K562 (cell line): ENCODE measurements around the gene CD151. TPM values are rescaled to one million over a fixed set of nuclear protein-coding genes. Genes with fewer than 3 reads are reported as not detected.

Source experiments
- ATAC-seq: fragments of 200-7000 bp; cut with Tn5 transposase; 3 replicates; pipeline ENCODE4 v1.9.1; 2020; ENCODE audit warnings: moderate library complexity
- BruUV-seq: library from RNA; stranded (reverse); fragments of 400-500 nt; replicated peaks from 2 replicates; lab custom pipeline; 2021; lab: Mats Ljungman, UMichigan
- CTCF ChIA-PET: fragments of 300-600 bp; formaldehyde crosslinking; extraction: SDS; loops from one replicate; lab custom pipeline; 2021; ENCODE audit warnings: low intra/inter-chr PET ratio; lab: Yijun Ruan, JAX
- POLR2A ChIA-PET: fragments of 300-600, 350-650 bp; sonication (Branson Sonifier 250); formaldehyde crosslinking; extraction: SDS; loops from one replicate; lab custom pipeline; 2021; ENCODE audit warnings: antibody characterized with exemption, inconsistent platforms; lab: Yijun Ruan, JAX
- DNase-seq, 4 experiments: peaks; one replicate each; pipeline versions ENCODE4 v3.0.0 to v3.0.0-alpha.2; 2011 to 2018; ENCODE audit warnings: low spot score in 3 of 4, mixed read lengths in 3 of 4; ENCODE audit errors: extremely low read depth in 1 of 4
- FAIRE-seq: peaks from 2 replicates; lab custom pipeline; 2011; peaks lifted over from hg19 to GRCh38; lab: Jason Lieb, UNC
- H2AFZ ChIP-seq: 2 replicates; pipeline ENCODE4 v1.6.0; 2011; ENCODE audit warnings: low read depth, low read length, control low read depth, inconsistent platforms
- H3K27ac ChIP-seq: fragments of 200-600 bp; 3 replicates; pipeline ENCODE4 v1.8.0; 2011; ENCODE audit warnings: low read depth, mild to moderate bottlenecking, control low read depth, inconsistent platforms, low read length, moderate library complexity, mixed read lengths; ENCODE audit errors: extremely low read depth
- H3K27me3 ChIP-seq, 2 experiments: fragments of 300-600 bp in 1 of 2; 2 replicates in 1 of 2; 3 replicates in 1 of 2; pipeline versions ENCODE4 v1.6.0 to v1.8.0; 2011; ENCODE audit warnings: inconsistent platforms in 2 of 2, low read length in 2 of 2, mild to moderate bottlenecking in 1 of 2, mixed read lengths in 1 of 2, moderate library complexity in 1 of 2; ENCODE audit not compliant: control insufficient read depth in 2 of 2, insufficient read depth in 2 of 2
- H3K36me3 ChIP-seq: fragments of 300-600 bp; 3 replicates; pipeline ENCODE4 v1.8.0; 2011; ENCODE audit warnings: mild to moderate bottlenecking, low read length, inconsistent platforms; ENCODE audit not compliant: control insufficient read depth, insufficient read depth
- H3K4me1 ChIP-seq, 2 experiments: fragments of 200-600 bp in 1 of 2; replicated peaks in 1 of 2; 2 replicates in 1 of 2; 3 replicates in 1 of 2; pipeline versions ENCODE4 v1.5.1 to v1.8.0; 2011; ENCODE audit warnings: inconsistent platforms in 2 of 2, low read length in 2 of 2, mild to moderate bottlenecking in 1 of 2, mixed read lengths in 1 of 2, moderate library complexity in 1 of 2; ENCODE audit not compliant: control insufficient read depth in 2 of 2, insufficient read depth in 2 of 2
- H3K4me2 ChIP-seq: 2 replicates; pipeline ENCODE4 v1.6.1; 2011; ENCODE audit warnings: low read length, control low read depth, inconsistent platforms, mixed read lengths; ENCODE audit not compliant: insufficient read depth
- H3K4me3 ChIP-seq: fragments of 200-600 bp; sonication (generic), shearing (Covaris generic); 2 replicates; pipeline ENCODE4 v1.5.1; 2016; ENCODE audit warnings: control low read depth, inconsistent platforms
- H3K79me2 ChIP-seq: fragments of 200-600 bp; 3 replicates; pipeline ENCODE4 v1.8.0; 2011; ENCODE audit warnings: low read length, inconsistent platforms; ENCODE audit not compliant: control insufficient read depth, insufficient read depth
- H3K9ac ChIP-seq, 2 experiments: 2 replicates each; pipeline versions ENCODE4 v1.6.0 to v1.6.1; 2011; ENCODE audit warnings: low read depth in 2 of 2, low read length in 2 of 2, control low read depth in 1 of 2, inconsistent platforms in 1 of 2, mild to moderate bottlenecking in 1 of 2, mixed read lengths in 1 of 2; ENCODE audit not compliant: insufficient read depth in 1 of 2
- H3K9me1 ChIP-seq: one replicate; pipeline ENCODE4 v1.6.0; 2011; ENCODE audit warnings: inconsistent platforms, mild to moderate bottlenecking, low read length, moderate library complexity; ENCODE audit not compliant: control insufficient read depth, insufficient read depth
- H3K9me3 ChIP-seq: replicated peaks from 2 replicates; pipeline ENCODE4 v1.5.1; 2011; ENCODE audit warnings: low read depth, low read length, inconsistent platforms; ENCODE audit not compliant: control insufficient read depth, insufficient read depth
- H4K20me1 ChIP-seq: replicated peaks from 2 replicates; pipeline ENCODE4 v1.6.1; 2011; ENCODE audit warnings: low read length, inconsistent platforms, mixed read lengths; ENCODE audit not compliant: control insufficient read depth, insufficient read depth
- ESRRA ChIP-seq: fragments of 450-650 bp; IDR thresholded peaks from 2 replicates; pipeline ENCODE4 v1.6.1; 2014; ENCODE audit warnings: low read depth, mild to moderate bottlenecking, moderate library complexity, borderline replicate concordance
- FOXM1 ChIP-seq, 2 experiments: fragments of 450-650 bp in 1 of 2; sonication (generic) in 1 of 2; formaldehyde crosslinking in 1 of 2; IDR thresholded peaks; 2 replicates each; pipeline versions ENCODE4 v1.6.1 to v1.9.0; 2017 to 2022; ENCODE audit warnings: low read depth in 2 of 2, mild to moderate bottlenecking in 2 of 2, missing genetic modification reagents in 1 of 2, moderate library complexity in 1 of 2
- HMGN3 ChIP-seq: IDR thresholded peaks from 2 replicates; pipeline ENCODE4 v1.6.1; 2011; ENCODE audit warnings: borderline replicate concordance, low read depth, mild to moderate bottlenecking, mixed read lengths, low read length; ENCODE audit not compliant: insufficient read length; ENCODE audit errors: extremely low read depth
- IRF2 ChIP-seq: sonication (generic); formaldehyde crosslinking; IDR thresholded peaks from 2 replicates; pipeline ENCODE4 v1.8.1; 2022; ENCODE audit warnings: mild to moderate bottlenecking, missing genetic modification reagents
- MIER1 ChIP-seq: fragments of 450-650 bp; IDR thresholded peaks from 2 replicates; pipeline ENCODE4 v1.6.1; 2016; ENCODE audit warnings: antibody characterized with exemption, mild to moderate bottlenecking, low read depth
- PHB ChIP-seq: fragments of 250-450 bp; sonication (Bioruptor Pico); IDR thresholded peaks from 2 replicates; pipeline ENCODE4 v1.5.0; 2021
- POLR2G ChIP-seq: fragments of 200-400 bp; formaldehyde crosslinking; IDR thresholded peaks from 2 replicates; pipeline ENCODE4 v1.6.1; 2017; ENCODE audit warnings: low read depth, mild to moderate bottlenecking, antibody characterized with exemption, low read length, moderate library complexity
- SETDB1 ChIP-seq: IDR thresholded peaks from one replicate; pipeline ENCODE4 v1.6.1; 2012; ENCODE audit warnings: low read length, control low read depth, inconsistent platforms
- SIRT6 ChIP-seq: IDR thresholded peaks from one replicate; pipeline ENCODE4 v1.6.1; 2012; ENCODE audit warnings: low read depth, mild to moderate bottlenecking, control low read depth, inconsistent platforms, low read length, moderate library complexity
- TGIF2 ChIP-seq: sonication (generic); formaldehyde crosslinking; IDR thresholded peaks from 2 replicates; pipeline ENCODE4 v1.8.1; 2022; ENCODE audit warnings: mild to moderate bottlenecking, missing genetic modification reagents, moderate library complexity
- THRAP3 ChIP-seq: fragments of 450-650 bp; IDR thresholded peaks from 2 replicates; pipeline ENCODE4 v1.6.1; 2016; ENCODE audit warnings: mild to moderate bottlenecking, inconsistent platforms, borderline replicate concordance
- ZNF609 ChIP-seq: sonication (generic); formaldehyde crosslinking; IDR thresholded peaks from 2 replicates; pipeline ENCODE4 v1.8.1; 2023; ENCODE audit warnings: missing genetic modification reagents, mild to moderate bottlenecking, borderline replicate concordance
- WGBS: fragments of 100-300 bp; shearing (Covaris generic); methylation state at CpG from one replicate; pipeline ENCODE4 v1.1.6; 2016; ENCODE audit warnings: low coverage, mixed read lengths; ENCODE audit not compliant: insufficient coverage; ENCODE audit errors: missing lambda C conversion rate; 5-methylcytosine and 5-hydroxymethylcytosine counted together
- in situ Hi-C: fragments of 300-500 bp; cut with MboI; formaldehyde crosslinking; loops from 4 replicates; pipeline ENCODE4 v1.15.0; 2018; ENCODE audit warnings: inconsistent platforms, mixed read lengths
- intact Hi-C: fragments of 100-400 bp; cut with micrococcal nuclease; formaldehyde crosslinking; loops from 2 replicates; pipeline ENCODE4 v1.14.2; 2022
- polyA plus RNA-seq, 8 experiments: library from polyadenylated mRNA; depleted of rRNA in 4 of 8; stranded (reverse) in 5 of 8; unstranded in 3 of 8; fragments of >200 nt; fragmentation: Nextera tagmentation in 2 of 8; fragmentation: Illumina TruSeq in 1 of 8; extraction: Ambion mirVana in 2 of 8; extraction: Trizol in 1 of 8; gene quantifications; 2 replicates each; pipeline versions ENCODE4 v1.2.1 to v1.2.3, GENCODE V29; 2011 to 2014; ENCODE audit warnings: inconsistent platforms in 1 of 8, missing spikeins in 1 of 8
- total RNA-seq, 7 experiments: library from RNA; depleted of rRNA in 6 of 7; stranded (reverse); fragments of >200 nt in 6 of 7; fragmentation: Illumina TruSeq in 2 of 7; extraction: Trizol in 2 of 7; gene quantifications; 2 replicates each; pipeline versions ENCODE4 v1.2.1 to v1.2.3, GENCODE V29; 2011 to 2021; ENCODE audit warnings: low replicate concordance in 1 of 7

CD151 gene
- total and polyA plus RNA-seq, 9 of the 15 experiments (the other 6 are each of a cell fraction or from before 2014, with no cell fraction given) = 2.3 to 187 (median 140) TPM

DNA sequence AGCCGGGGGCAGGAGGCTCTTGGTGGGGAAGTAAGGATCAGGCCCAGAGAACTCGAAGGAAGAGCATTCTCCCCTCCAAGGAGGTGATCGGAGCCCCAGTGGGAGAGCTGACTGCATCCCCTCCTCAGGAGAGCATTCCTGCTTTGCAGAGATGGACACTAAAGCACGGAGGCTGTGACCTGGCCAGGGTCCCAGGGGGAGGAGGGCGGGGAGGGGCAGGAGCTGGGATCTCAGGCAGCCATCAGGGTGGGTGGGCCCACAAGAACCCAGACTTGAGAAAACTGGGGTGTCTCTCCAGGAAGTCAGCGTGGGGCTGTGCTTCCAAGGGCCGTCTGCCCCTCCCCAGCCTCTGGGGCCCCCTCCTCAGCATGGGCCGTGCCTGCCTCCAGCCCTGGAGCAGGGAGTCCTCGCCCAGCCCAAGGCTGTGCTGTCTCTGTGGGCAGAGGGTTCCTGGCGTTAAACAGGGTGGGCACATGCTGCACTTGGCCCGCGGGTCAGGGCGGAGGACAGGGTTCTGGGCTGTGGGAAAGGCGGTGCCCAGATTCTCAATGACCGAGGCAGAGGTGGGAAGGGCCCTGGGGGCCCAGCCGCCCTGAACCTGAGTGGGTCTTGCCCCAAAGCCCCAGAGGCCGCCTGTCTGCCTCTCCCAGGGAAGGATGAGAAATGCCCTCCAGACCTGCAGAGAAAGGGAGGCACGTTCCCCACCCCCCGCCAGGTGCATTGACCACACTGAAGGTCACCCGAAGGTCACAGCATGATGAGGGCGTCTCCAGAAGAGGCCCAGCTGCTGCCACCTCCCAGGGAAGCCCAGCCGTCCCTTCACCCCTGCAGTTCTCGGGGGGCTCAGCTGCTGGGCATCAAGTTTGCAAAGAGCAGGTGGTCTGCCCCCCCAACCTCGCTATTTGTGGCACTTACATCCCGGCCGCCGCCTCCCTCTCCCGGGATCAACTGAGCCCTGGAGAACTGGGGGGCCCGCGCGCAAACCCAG is 43.5 kb upstream of the CD151 start:
- peaks cover 25% of the 10 kb centered on the region; the same call in 1 of the 3 replicates for H3K36me3 ChIP-seq
- no peaks in the 10 kb centered on the region for H3K79me2 ChIP-seq
- H3K4me2 ChIP-seq = no peak overlapping the region
- WGBS = 44% methylated on average over 16 of the region's 31 CpGs
- BruUV-seq = no TSS peak
- no peak for FAIRE-seq
- no peaks in the 10 kb centered on the region for H3K27me3 ChIP-seq
- H3K27ac ChIP-seq = no peak overlapping the region
- H2AFZ ChIP-seq = no peak overlapping the region
- peaks cover 0 to 73% of the 10 kb centered on the region in 2 experiments; a peak in 2 of 5 replicates for H3K4me1 ChIP-seq
- CTCF ChIA-PET = no interaction called here
- TF ChIP-seq MIER1 (no peak), SETDB1 (no peak), ESRRA (peak; percentile 87), ZNF609 (CRISPR knock-in tag) (no peak), HMGN3 (peak; percentile 10), SIRT6 (no peak), PHB (no peak), THRAP3 (no peak), FOXM1 (IDR thresholded peaks at IDR 0.05; ENCODE audit: low read depth) (no peak), FOXM1 (CRISPR knock-in tag; IDR thresholded peaks at IDR 0.05; ENCODE audit: low read depth) (no peak), TGIF2 (CRISPR knock-in tag) (peak; percentile 15; the same call in 1 of the 2 replicates), IRF2 (CRISPR knock-in tag) (no peak), POLR2G (peak; percentile 42; the same call in 1 of the 2 replicates)
- in situ Hi-C loops (no loop called here), intact Hi-C loops (no loop called here)
- DNase-seq = no peak
- H4K20me1 ChIP-seq = no peaks in the 10 kb centered on the region
- POLR2A ChIA-PET = interaction anchor here (0.5 to 2.0 kb wide), 5 partner anchors 8 to 293 kb away, joined by 3 to 6 read pairs (median 5); no protein-coding TSS in a partner anchor
- H3K9ac ChIP-seq = peak overlapping the region in 1 of 2 experiments; percentile 69; a peak in 1 of 4 replicates
- peaks cover 3% of the 10 kb centered on the region for H3K9me1 ChIP-seq
- H3K9me3 ChIP-seq = no peaks in the 10 kb centered on the region
- no peak for ATAC-seq
- H3K4me3 ChIP-seq = no peak overlapping the region
